Astrocyte of the spinal cord (primary cell): ENCODE data around the gene KSR1.
A peak's percentile ranks its signal among the peaks of the same experiment; 100 is the strongest.
"Not testable (repeated sequence)": the region's sequence is repeated elsewhere in the genome, so short reads cannot be mapped to it uniquely, and the experiment has no call there.

Experiments used
- DNase-seq: peaks from one replicate; pipeline ENCODE4 v3.0.0; 2011; ENCODE audit warnings: low read depth, low spot score
- H3K4me3 ChIP-seq: 2 replicates; pipeline ENCODE4 v1.5.1; 2011; ENCODE audit warnings: low read depth, mild to moderate bottlenecking, low read length, moderate library complexity
- in situ Hi-C: cut with HindIII; loops from 2 replicates; pipeline ENCODE4 v1.10.0; 2017; ENCODE audit warnings: low sequenced_read_pairs
- TF ChIP-seq, protein P1 (sequence below): IDR thresholded peaks from 2 replicates; pipeline ENCODE4 v1.5.1; 2012; ENCODE audit warnings: low read depth, mild to moderate bottlenecking, low read length, inconsistent platforms

KSR1 gene

DNA sequence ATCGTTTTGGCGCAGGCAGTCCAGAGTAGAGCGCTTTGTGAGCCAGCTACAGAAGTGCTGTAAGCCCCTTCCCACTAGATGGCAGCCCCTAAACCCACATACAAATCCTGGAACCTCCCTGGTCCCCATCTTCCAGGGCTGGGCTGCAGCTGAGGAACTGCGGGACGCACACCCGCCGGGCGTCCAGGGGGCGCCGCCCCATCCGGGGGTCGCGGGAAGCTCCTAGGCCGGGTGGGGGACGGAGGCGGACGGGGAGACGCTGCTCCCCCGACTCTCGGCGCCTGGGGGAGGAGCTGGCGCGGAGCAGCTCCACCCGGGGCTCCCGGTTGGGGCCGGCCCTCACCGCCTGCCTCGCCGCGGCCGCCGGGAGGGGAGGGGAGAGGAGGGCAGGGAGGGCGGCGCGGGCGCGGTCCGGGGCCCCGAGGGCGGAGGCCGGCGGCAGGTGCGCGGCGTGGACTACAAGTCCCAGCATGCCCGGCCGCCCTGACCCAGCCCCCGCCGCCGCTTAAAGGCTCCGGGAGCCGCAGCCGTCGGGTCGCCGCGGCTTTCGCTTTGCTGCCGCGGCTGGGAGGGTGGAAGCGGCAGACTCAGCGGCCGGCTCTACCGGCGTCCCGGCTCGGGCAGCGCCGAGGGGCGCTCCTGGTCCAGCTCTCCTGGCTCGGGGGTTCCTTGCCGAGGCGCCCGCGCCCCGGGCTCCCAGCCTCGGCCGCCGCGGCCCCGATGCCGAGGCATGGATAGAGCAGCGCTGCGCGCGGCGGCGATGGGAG lies at the start of gene KSR1:
Gene KSR1, plus strand, starts transcription at position 535 of the 767 bp plus-strand sequence. Its CDS starts 196 bp downstream, at position 731.
- H3K4me3 ChIP-seq: peak within 1 kb of the TSS; percentile 78
- in situ Hi-C loops: no loop called here
- peak; percentile 76 for DNase-seq
- TF ChIP-seq, protein P1, sequence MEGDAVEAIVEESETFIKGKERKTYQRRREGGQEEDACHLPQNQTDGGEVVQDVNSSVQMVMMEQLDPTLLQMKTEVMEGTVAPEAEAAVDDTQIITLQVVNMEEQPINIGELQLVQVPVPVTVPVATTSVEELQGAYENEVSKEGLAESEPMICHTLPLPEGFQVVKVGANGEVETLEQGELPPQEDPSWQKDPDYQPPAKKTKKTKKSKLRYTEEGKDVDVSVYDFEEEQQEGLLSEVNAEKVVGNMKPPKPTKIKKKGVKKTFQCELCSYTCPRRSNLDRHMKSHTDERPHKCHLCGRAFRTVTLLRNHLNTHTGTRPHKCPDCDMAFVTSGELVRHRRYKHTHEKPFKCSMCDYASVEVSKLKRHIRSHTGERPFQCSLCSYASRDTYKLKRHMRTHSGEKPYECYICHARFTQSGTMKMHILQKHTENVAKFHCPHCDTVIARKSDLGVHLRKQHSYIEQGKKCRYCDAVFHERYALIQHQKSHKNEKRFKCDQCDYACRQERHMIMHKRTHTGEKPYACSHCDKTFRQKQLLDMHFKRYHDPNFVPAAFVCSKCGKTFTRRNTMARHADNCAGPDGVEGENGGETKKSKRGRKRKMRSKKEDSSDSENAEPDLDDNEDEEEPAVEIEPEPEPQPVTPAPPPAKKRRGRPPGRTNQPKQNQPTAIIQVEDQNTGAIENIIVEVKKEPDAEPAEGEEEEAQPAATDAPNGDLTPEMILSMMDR: peak; percentile 66

DNA sequence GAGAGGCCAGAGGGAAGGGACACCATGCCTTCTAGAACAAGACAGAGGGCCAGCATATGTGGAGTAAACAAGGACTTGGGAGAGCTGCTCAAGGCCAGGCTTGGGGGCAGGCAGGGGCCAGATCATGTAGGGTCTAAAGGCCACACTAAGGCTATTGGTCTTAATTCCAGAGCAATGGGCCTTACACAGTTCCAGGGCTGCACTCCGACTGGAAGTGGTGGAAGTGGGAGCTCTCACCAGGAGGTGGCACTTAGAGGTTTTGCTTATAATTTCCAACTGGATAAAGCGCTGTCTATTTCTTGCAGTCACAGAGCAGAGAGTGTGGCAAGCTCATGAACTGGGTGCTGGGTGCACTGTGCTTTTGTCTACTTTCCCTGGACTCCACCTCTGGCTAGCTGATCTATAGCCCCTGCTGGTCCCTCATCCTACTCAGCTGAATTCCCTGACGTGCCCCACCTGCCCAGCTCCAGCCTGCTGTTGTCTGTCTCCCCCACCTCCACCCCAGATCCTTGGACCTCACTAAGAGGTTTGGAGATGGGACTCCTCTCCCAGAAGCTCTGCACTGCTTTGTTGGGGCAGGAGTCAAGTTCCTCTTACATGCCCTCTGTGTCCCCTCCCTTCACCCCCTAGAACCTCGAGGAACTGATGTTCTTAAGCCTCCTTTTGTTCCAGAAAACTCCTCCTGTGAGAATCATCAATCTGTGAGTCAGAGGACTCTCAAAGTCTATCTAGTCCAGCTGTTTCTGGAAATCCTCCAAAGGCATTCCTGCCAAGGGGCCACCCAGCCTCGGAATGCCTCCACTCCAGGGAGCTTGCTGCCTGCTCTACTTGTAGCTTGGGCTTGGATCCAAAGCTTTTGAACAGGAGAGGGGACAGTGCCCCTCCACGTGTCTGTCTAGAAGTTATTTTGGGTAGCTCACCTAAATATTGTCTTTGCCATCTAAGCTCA lies 48.1 kb upstream of the KSR1 start:
- in situ Hi-C loops: no loop called here
- peak; percentile 71 for DNase-seq
- TF ChIP-seq, protein P1: no peak
- no peak overlapping the region for H3K4me3 ChIP-seq

DNA sequence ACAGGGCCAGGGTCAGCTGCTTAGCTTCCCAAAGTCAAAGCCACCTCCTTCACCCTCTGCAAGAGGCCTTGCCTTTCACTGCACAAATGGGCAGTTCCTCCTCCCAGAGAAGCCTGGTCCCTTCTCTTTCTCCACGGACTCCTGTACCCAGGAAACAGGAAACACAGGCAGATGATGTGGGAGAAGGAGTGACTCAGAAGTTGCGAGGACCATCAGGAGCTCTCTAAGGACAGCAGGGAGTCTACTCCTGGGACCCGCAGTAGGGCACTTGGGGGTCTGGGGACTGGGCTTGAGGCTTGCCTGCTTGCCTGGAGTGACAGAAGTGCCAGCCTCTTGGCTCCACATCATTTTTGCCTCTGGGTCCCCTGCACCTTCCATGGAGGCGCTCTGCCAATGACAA lies 47.4 kb upstream of the KSR1 start:
- peak; percentile 41 for DNase-seq
- in situ Hi-C loops: no loop called here
- TF ChIP-seq, protein P1: no peak
- H3K4me3 ChIP-seq: no peak overlapping the region

DNA sequence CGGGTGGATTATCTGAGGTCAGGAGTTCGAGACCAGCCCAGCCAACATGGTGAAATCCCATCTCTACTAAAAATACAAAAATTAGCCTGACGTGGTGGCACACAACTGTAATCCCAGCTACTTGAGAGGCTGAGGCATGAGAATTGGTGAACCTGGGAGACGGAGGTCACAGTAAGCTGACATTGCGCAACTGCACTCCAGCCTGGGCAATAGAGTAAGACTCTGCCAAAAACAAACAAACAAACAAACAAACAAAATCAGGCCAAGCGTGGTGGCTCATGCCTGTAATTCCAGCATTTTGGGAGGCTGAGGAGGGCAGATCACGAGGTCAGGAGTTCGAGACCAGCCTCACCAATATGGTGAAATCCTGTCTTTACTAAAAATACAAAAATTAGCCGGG lies 44.1 kb upstream of the KSR1 start:
- H3K4me3 ChIP-seq, DNase-seq, in situ Hi-C loops: not testable (repeated sequence)

DNA sequence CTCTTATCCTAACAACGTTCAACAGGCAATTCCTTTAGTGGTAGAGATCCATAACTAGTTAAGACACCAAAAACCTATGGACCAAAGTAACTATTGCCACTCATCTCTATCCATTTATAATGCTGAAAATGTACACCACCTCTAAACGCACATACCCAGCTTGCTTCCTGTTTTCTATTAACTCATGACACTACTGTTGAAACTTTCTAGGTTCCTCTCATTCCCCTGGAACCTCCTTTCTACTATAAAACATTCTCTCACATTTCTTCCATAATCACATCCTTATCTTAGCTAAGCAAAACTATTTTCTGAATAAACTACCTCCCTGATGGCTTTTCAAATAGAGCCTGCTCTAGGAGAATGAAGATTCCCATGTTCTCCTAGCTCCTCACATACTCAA lies 42.9 kb upstream of the KSR1 start:
- H3K4me3 ChIP-seq: no peak overlapping the region
- TF ChIP-seq, protein P1: no peak
- DNase-seq: no peak
- in situ Hi-C loops: no loop called here

DNA sequence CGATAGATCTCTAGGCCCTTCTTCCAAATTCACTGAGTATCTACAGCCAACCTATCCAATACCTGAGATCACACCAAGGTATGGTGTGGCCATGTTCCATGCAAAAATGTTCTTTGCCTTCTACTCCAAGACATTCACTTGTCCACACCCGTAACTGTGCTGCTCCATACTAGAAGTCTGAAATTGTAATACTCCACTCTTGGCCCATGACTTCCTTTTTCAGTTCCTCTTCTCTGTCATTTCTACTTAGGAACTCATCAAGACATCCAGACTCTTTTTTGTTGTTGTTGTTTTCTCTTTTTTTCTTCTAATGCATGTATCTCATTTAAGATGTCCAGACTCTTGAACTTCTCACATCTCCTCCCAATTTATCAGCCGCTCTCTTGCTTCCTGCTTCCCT lies 42.5 kb upstream of the KSR1 start:
- H3K4me3 ChIP-seq: no peak overlapping the region
- DNase-seq: no peak
- in situ Hi-C loops: no loop called here
- TF ChIP-seq, protein P1: no peak

DNA sequence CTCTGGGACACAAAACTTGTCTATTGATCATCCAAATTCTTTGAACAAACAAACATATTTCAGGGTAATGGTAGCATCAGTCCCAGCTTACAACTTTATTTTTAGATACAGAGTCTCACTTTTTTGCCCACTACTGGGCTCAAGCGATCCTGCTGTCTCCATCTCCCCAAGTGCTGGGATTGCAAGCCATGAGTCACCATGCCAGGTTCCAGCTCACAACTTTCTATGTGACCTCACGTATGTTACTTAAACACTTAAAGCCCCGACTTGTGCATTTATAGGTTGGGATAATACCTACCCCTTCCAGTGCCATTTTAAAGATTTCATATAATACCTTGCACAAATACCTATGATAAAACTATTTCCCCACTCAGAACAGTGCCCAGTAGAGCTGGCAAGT lies 42.0 kb upstream of the KSR1 start:
- TF ChIP-seq, protein P1: no peak
- in situ Hi-C loops: no loop called here
- DNase-seq: no peak
- H3K4me3 ChIP-seq: no peak overlapping the region
